LNCaP clone FGC (cell line): ENCODE data around the gene TCTA.

Experiments used
- DNase-seq: peaks from one replicate; pipeline ENCODE4 v3.0.0-alpha.2; 2011; ENCODE audit warnings: low read depth
- H3K4me3 ChIP-seq: 2 replicates; pipeline ENCODE4 v1.5.1; 2011; ENCODE audit warnings: mild to moderate bottlenecking, low read depth, low read length, control low read depth
- TF ChIP-seq, protein P1 (sequence below): IDR thresholded peaks from 2 replicates; pipeline ENCODE4 v1.5.1; 2012; ENCODE audit warnings: mild to moderate bottlenecking; ENCODE audit not compliant: control insufficient read depth, insufficient read depth; ENCODE audit errors: extremely low read depth

The TCTA gene

GRCh38 chr3:49410846-49411534 is 1.2 kb upstream of the TCTA start:
- peak overlapping the region; percentile 94 for H3K4me3 ChIP-seq
- TF ChIP-seq, protein P1, sequence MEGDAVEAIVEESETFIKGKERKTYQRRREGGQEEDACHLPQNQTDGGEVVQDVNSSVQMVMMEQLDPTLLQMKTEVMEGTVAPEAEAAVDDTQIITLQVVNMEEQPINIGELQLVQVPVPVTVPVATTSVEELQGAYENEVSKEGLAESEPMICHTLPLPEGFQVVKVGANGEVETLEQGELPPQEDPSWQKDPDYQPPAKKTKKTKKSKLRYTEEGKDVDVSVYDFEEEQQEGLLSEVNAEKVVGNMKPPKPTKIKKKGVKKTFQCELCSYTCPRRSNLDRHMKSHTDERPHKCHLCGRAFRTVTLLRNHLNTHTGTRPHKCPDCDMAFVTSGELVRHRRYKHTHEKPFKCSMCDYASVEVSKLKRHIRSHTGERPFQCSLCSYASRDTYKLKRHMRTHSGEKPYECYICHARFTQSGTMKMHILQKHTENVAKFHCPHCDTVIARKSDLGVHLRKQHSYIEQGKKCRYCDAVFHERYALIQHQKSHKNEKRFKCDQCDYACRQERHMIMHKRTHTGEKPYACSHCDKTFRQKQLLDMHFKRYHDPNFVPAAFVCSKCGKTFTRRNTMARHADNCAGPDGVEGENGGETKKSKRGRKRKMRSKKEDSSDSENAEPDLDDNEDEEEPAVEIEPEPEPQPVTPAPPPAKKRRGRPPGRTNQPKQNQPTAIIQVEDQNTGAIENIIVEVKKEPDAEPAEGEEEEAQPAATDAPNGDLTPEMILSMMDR: no peak
- no peak for DNase-seq

- no peak for DNase-seq
- H3K4me3 ChIP-seq: peak overlapping the region; percentile 94
- TF ChIP-seq, protein P1: no peak
These were observed 672 bp upstream of the TCTA start for GRCh38 chr3:49411535-49411967.

- no peak for DNase-seq
- TF ChIP-seq, protein P1: no peak
- peak overlapping the region; percentile 94 for H3K4me3 ChIP-seq
These were observed 562 bp downstream of the TCTA start for GRCh38 chr3:49412632-49413337.

DNA sequence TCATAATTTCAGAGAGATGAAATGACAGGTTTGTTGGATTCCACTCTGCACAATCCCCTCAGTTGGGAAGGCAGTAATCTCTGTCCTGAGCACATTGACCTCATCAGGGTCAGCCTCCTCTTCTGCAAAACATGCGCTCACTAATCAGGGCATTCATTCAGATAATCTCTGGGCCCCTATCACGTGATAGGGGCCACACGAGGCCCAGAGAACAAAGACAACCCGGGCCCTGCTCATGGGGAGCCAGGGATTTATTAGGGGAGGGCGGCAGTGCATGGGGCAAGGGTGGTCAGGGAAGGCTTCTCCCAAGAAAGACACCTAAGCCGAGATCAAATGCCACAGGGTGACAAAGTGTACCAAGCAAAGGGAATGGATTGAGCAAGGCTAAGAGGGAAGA is 1.1 kb downstream of the TCTA start:
- peak overlapping the region; percentile 94 for H3K4me3 ChIP-seq
- no peak for DNase-seq
- TF ChIP-seq, protein P1: no peak

GRCh38 chr3:49414753-49415152 is 2.5 kb downstream of the TCTA start:
- TF ChIP-seq, protein P1: no peak
- DNase-seq: no peak
- no peak overlapping the region for H3K4me3 ChIP-seq

DNA sequence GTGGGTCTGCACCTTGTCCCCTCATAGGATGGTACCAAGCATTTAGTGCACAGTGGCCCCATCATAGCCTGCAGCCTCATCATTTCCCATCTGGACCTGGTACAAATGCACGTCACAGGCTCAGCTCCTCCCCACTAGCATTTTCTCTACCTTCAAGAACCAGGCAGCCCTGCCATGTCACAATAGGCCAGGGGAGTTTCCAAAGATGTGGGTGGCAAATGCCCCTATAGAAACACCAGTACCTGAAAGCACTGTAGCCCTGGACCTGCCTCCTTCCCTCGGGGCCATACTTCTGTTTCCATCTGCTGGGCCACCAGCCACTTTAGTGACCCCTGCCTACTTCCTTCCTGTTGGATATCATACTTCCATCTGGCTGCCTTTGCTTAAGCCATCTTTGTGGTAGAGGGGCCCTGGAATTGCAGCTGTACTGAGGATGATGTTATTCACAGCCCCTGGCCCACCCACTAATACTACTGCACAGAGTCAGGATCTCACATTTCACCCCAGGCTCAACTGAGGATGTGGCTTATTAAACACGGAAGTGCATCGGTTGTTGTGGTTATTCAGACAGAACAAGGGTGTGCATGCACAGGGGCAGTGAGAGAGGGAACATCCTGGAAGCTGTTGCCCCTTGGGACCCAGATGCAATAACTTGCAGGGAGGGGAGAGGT is 3.8 kb downstream of the TCTA start:
- TF ChIP-seq, protein P1: no peak
- H3K4me3 ChIP-seq: no peak overlapping the region

More for the DNA sequence above, 3.8 kb downstream of the TCTA start:
- no peak for DNase-seq
